NCI-H2107 treated with DMSO at 0.1 percent for 48 hours (cell line): Measurements from ENCODE around the gene ATP6AP1.

Experiments used
- DNase-seq: peaks from one replicate; lab custom pipeline; 2025; ENCODE audit not compliant: unreplicated experiment; lab: John Stamatoyannopoulos, UW

ATP6AP1 gene

GRCh38 chrX:154443992-154444754 lies 15.7 kb downstream of the ATP6AP1 start, which contains the start of gene FAM50A:
Gene FAM50A, plus strand, starts transcription at chrX:154444141. Its CDS starts 95 bp downstream, at chrX:154444236.
- DNase-seq, result peak; percentile 26

- no peak for DNase-seq
Measured at GRCh38 chrX:154444755-154445246, 16.3 kb downstream of the ATP6AP1 start.

GRCh38 chrX:154445776-154446175 lies 17.3 kb downstream of the ATP6AP1 start:
- no peak for DNase-seq

- no peak for DNase-seq
Measured at GRCh38 chrX:154446430-154446829, 18.0 kb downstream of the ATP6AP1 start.

DNA sequence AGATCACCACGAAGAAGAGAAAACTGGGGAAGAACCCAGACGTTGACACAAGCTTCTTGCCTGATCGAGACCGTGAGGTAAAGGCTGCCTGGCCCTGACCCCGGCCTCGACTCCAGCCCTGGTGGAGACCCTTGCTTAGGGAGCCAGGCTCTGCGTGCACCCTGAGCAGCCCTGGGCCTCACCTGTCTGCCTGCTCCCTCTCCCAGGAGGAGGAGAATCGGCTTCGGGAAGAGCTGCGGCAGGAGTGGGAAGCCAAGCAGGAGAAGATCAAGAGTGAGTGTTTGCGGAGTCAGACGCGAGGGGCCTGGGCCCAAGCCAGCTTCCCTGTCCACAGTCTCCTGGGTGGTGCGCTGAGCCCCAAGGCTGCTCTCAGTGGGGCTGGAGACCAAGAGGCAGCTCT lies 20.0 kb downstream of the ATP6AP1 start:
- no peak for DNase-seq

GRCh38 chrX:154449618-154450017 lies 21.1 kb downstream of the ATP6AP1 start:
- DNase-seq, result no peak

DNA sequence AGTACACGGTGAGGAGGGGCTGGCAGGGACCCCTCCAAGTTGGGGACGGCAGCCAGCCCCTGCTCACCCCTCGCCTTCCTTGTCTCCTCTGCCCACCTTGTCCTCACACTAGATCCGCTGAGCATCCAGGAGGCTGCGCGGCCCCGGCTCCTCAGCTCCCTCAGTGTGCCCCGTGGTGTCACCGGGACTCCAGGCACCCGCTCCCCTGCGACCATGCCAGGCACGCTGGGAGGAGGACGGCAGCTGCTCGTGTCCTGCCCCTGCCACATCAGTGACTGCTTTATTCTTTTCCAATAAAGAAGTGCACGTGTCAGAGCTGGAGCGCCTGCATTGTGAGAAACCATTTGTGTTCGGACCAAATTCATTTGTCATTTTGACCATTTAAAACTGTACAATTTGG lies 21.8 kb downstream of the ATP6AP1 start:
- DNase-seq, result no peak

DNA sequence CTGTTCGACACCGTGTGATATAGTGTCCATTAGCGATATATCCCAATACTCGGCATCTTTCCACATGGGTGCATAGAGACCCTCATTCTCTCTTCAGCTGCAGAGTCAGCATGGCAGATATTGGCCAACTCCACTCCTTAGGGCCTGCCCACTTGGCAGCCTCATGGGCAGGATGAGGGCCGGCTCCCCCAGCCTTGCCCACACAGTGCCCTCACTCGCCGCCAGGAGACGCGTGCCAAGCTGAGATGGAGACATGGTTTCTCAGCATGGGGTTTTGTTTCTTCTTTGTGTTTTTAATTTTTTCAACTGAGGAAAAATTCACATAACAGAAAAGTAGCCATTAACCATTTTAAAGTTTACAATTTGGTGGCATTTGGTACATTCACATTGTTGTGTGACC lies 24.3 kb downstream of the ATP6AP1 start:
- no peak for DNase-seq

- no peak for DNase-seq
Measured at GRCh38 chrX:154457491-154458115, 29.1 kb downstream of the ATP6AP1 start.

- no peak for DNase-seq
Measured at GRCh38 chrX:154458116-154458953, 29.9 kb downstream of the ATP6AP1 start, which contains the start of gene PLXNA3. Gene PLXNA3, plus strand, starts transcription at chrX:154458281. Its CDS starts 1,903 bp downstream, at chrX:154460184.

DNA sequence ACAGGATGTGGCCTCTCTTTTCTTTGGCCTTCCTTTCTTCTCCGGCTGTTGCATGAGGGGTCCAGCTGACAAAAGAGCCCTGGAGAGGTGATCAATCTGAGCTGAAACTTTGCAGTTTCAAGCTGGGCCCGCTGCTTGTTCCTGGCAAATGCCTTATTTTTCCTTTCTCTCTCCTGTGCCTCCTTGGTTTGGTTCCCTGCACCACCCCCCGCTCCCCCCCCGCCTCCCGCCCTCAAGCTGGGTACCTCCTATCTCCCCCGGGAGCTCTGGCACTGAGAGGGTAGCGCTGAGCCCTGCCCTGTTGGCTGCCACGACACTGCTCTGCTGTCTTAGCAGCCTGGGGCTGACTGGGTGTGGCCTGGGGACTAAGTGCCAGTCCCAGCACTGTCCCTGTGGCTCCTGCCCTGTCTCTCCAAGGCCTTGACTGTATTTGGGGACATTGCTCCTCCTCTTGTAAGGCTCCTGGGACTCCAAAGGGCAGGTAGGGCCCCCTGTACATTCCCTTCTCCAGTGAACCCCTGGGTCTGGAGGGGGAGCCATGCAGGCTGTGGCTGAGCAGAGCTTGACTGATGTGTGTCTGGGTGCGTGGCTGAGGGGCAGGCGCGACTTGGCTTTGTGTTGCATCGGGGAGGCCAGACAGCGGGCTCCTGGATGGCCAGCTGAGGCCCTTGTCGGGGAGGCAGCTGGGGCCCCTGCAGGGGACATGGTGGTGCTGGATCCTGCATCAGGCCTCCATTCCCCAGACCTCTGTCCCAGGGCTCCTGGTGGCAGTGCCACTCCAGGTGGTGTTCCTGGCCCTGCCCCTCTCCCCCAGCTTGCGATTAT lies 30.7 kb downstream of the ATP6AP1 start:
- no peak for DNase-seq

DNA sequence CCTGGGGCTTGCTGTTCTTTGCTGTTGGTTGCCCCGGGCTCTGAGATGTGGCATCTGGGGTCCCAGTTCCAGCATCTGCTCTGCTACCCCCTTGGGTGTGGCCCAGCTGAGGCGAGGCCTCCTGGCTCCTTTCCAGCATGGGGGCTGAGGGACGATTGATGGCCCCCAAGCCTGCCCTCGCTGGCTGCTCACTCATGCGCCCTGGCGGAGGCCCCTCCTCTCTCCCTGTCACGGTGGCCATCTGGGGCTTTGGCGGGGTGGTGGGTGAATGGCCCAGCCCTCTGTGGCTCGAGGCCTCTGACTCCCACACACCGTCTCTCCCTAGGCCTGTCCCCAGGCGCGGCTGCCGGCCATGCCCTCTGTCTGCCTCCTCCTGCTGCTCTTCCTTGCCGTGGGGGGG lies 31.4 kb downstream of the ATP6AP1 start:
- no peak for DNase-seq

GRCh38 chrX:154460326-154460725 lies 31.8 kb downstream of the ATP6AP1 start:
- DNase-seq, result no peak

- no peak for DNase-seq
Measured at GRCh38 chrX:154462396-154462795, 33.9 kb downstream of the ATP6AP1 start.

DNA sequence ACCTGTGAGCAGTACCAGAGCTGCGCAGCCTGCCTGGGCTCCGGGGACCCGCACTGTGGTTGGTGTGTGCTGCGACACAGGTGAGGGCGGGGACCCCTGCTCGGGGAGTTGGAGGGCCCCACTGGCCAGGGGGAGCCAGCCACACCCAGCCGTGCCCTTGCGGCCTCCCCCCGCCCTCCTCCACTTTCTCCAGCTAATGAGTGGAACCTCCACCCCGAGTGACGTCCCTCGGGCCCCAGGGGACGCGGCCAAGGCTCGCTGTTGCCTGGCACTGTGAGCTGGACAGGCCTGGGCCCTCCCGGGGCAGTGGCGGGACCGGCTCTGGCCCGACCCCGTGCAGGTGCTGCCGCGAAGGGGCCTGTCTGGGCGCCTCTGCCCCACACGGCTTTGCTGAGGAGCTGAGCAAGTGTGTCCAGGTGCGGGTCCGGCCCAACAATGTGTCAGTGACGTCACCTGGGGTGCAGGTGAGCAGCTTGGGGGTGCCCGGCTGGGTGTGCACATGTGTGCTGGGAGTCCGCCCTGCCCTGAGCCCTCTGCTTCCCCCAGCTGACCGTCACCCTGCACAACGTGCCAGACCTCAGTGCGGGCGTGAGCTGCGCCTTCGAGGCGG lies 35.2 kb downstream of the ATP6AP1 start:
- no peak for DNase-seq

DNA sequence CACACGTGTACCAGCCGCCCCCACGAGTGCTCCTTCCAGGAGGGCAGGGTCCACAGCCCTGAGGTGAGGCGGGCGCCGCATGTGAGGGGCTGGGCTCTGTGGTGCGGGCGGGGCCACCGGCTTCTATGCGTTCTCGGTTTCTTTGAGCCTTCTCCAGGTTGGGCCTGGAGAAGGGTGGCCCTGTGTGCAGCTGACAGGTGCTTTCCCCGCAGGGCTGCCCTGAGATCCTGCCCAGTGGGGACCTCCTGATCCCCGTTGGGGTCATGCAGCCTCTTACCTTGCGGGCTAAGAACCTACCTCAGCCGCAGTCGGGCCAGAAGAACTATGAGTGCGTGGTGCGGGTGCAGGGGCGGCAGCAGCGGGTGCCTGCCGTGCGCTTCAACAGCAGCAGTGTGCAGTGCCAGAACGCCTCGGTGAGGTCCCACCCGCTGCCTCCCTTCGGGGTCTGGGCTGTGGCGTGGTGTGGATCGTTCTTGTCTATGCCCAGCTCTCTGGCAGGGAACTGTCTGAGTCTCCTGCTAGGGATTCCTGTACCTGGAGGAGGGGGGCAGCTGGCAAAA lies 36.4 kb downstream of the ATP6AP1 start:
- DNase-seq, result no peak

DNA sequence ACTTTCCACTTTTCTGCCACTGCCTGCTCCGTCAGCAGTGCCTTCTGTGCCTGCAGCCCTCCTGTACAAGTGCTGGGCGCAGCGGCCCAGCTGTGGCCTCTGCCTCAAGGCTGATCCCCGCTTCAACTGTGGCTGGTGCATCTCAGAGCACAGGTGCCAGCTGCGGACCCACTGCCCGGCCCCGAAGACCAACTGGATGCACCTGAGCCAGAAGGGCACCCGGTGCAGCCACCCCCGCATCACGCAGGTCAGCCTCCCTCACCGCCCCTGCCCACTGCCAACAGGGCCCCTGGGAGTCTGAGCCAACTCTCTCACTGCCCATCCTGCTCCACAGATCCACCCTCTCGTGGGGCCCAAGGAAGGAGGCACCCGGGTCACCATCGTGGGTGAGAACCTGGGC lies 37.1 kb downstream of the ATP6AP1 start:
- no peak for DNase-seq

GRCh38 chrX:154466036-154466435 lies 37.6 kb downstream of the ATP6AP1 start:
- DNase-seq, result no peak

GRCh38 chrX:154466907-154467306 lies 38.4 kb downstream of the ATP6AP1 start:
- DNase-seq, result no peak

GRCh38 chrX:154467556-154467955 lies 39.1 kb downstream of the ATP6AP1 start:
- DNase-seq, result no peak
